Fibroblast of gingiva (primary cell): ENCODE results near the gene CCNB2.
"Not testable (repeated sequence)": the region's sequence is repeated elsewhere in the genome, so short reads cannot be mapped to it uniquely, and the experiment has no call there.

Source experiments
- DNase-seq: peaks from one replicate; pipeline ENCODE4 v3.0.0-alpha.2; 2011; ENCODE audit warnings: low read depth

Gene CCNB2

DNA sequence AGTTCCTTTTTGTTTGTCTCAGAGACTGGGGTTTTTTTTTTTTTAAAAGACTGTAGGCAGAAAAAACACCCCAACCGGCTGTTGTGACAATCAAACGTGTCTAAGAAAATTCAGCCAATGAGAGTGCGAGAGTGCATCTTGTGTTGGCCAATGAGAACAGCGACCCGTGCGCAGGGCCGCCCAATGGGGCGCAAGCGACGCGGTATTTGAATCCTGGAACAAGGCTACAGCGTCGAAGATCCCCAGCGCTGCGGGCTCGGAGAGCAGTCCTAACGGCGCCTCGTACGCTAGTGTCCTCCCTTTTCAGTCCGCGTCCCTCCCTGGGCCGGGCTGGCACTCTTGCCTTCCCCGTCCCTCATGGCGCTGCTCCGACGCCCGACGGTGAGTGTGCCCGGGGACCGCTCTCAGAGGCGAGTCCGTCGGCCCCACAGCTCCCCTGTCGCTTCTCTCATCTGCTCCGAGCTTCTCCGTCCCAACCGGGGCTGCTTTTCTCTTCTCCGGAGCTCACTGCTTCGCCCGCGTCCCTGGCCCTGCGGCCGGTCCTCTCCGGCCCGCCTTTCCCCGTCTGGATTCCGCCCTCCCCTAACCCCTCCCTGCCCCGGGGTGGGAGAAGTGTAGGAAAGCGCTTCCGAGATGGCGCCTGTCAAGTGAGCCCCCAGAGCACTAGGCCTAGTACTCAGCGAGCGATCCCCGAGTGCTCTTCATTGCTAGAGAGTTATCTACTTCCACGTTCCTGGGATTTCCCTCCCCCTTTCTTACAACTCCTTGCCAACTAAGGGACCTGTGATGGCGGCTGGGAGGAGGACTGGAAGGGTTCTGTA is at the start of gene CCNB2:
CCNB2 (plus strand) TSS at position 235 of the 821 bp plus-strand sequence; CDS start at position 358, 123 bp downstream.
- DNase-seq: peak; percentile 90

DNA sequence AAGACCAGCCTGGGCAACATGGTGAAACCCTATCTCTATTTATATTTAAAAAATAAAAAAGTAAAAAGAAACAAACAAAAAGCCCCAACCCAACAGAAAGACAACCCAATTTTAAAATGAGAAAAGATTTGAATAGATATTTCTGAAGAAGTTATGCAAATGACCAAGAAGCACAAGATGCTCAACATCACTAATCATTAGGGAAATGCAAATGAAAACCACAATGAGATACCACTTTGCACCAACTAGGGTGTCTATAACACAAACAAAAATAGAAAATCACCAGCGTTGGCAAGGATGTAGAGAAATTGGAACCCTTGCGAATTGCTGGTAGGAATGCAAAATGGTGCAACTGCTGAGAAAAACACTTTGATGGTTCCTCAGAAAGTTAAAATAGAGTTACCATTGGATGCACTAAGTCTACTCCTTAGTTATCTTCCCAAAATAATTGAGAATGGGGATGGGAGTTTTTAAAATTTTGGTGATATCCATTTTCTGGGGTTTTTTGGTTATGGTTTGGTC is 45.8 kb upstream of the CCNB2 start:
- no peak for DNase-seq

DNA sequence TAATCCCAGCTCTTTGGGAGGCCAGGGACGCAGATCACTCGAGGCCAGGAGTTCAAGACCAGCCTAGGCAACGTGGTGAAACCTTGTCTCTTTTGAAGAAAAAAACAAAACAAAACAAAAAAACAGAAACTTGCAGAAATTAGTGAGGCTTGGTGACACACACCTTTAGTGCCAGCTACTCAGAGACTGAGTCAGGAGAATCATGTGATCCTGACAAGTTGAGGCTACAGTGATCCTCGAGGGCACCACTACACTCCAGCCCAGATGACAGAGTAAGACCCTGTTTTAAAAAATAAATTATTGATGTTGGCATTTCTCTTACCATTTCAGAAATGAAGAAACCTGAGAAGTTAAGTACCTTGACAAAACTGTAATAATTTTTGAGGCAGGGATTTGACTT is 44.6 kb upstream of the CCNB2 start:
- no peak for DNase-seq

DNA sequence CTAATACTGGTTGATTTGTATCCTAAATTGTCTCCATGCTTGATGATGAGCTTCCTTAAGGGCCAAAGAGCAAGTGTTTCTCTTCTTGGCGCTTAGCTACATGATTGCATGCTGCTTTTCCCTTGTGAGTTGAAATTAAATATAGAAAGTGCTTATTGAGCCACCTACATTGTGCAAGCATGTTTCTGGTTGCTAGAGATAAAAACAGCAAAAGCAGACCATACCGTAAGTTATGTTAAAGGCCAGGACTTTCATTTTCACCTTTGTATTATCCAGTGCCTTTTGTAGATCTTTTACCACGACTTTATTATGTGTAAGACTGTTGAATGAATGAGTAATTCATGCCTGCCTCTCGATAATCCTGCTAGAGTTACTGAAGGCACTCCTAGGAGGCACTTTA is 41.9 kb upstream of the CCNB2 start:
- peak; percentile 83 for DNase-seq

DNA sequence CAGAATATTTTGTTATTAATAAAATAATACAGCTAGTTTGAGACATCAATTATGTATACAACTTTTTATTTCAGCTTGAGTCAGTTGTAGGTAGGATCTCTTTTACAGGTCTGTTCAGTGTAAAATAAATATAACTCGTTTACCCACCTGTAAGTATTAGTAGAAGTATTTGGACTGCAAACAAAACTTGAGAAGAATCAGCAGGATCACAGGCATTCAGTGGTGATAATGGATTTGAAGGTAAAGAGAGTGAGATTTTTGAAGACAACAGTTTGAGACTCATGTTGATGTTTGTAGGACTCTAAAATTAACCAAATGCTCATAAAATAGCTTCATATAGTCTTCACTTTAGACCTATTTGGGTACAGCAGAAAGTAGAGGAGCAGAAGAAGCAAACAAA is 35.5 kb upstream of the CCNB2 start:
- DNase-seq: no peak

DNA sequence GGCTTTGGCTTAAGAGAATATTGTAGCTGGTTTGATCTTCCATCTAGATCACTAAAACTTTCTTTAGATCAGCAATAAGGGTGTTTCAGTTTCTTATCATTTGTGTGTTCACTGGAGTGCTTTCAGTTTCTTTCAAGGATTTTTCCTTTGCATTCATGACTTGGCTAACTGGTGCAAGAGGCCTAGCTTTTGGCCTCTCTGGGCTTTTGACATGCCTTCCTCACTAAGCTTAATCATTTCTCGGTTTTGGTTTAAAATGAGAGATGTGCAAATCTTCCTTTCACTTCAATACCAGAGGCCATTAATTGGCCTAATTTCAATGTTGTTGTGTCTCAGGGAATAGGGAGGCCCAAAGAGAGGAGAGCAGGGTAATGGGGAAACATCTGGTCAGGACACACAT is 30.3 kb upstream of the CCNB2 start:
- no peak for DNase-seq

DNA sequence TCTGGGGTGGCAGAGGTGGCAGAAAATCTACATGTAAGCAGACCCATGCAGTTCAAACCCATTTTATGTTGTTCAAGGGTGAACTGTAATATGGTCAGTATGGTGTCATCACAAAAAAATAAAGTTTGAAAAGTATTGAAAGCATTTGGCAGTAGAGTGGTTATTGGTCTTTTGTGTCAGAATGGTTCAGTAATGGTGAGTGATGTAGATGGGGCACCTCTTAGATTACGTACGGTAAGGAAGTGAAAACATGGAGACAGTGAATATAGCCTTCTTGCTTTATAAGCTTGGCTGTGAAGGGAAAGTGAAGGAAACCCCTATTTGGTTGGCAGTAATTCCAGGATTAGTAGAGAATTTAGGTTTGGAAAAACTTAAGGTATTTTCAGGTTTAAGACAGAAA is 17.2 kb upstream of the CCNB2 start:
- DNase-seq: no peak

DNA sequence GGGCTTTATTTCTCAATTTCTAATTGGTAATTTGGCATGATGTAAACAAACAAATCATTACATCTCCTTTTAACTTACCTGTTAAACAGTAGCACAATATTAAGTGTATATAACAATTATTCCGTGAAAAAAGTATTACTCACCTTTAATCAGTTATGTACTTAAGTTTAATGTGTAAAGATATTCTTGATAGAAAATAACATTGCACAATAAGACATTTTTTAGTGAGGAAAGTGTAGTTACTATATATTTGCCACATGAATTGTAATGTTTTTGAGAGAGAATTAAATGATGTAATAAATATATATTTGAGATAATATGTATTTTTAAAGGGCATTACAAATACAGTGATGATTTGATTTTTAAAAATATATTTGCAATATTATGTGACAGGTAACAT is 10.9 kb upstream of the CCNB2 start:
- DNase-seq: no peak

DNA sequence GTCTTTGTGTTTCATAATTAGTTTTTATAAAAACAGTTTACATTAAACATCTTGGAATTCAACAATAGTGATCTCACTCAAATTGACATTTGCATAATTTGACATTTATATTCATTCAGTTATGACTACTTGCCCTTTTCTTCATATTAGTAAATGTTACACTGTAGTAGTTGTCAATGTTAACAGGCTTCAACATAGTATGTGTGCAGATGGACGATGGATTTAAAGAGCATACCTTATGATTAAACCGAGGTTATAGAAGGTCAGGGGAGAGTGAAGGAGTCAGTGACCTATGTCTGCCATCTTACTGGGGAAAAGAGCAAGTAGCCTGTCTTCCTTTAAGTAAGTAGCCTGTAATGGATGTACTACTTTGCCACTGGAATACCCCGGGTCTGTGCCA is 8.5 kb upstream of the CCNB2 start:
- no peak for DNase-seq

DNA sequence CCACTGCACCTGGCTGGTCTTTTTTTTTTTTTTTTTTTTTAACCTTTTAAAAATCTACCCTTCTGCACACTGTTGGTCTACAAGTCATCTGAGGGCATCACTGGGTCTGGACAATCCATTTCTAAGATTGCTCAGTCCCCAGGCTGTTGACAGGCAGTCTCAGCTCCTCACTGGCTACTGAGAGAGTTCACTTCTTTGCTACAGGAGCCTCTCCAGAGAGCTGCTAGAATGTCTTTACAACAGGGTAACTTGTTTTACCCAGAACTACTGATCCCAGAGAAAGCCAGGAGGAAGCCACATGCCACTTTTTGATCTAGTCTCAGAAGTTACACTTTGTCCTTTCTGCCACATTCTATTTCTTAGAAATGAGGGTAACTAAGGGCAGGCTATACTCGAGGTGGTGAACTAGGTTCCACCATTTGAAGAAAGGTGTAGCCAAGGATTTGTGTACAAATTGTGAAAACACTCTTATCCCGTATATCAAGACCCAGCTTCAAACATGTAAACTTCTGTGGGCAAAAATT is 5.7 kb upstream of the CCNB2 start:
- DNase-seq: no peak

DNA sequence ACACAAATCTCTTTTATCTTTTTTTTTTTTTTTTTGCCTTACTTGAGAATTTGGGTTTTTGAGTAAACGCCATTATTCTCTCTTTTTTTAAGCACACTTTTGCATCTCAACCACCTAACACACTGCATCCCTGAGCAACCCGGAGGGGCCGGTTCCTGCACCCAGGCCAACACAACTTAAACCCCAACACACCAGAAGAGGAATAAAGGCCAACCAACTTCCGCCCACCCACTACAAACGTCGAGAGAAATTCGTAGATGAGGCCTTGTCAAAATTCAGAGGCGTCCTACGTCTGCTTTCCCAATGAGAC is 389 bp upstream of the CCNB2 start:
- DNase-seq: no peak

DNA sequence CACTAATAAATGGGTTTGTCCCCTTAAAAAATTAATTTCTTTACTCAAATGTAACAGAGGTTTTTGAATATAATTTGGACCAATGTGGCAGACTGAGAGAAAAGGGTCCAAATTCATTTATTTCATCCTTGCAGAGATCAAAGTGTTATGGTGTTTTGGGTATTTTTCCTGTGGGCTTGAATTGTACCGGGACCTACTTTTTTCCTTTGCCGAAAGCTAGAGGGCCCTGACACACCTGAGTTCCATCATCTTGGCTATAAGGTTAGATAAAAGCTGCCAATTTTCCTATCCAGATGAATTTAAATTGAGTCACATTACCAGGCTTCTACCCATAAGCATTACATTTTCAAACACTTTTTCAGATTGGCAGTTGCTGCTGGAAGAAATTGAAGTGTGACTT is 908 bp downstream of the CCNB2 start:
- DNase-seq: no peak

DNA sequence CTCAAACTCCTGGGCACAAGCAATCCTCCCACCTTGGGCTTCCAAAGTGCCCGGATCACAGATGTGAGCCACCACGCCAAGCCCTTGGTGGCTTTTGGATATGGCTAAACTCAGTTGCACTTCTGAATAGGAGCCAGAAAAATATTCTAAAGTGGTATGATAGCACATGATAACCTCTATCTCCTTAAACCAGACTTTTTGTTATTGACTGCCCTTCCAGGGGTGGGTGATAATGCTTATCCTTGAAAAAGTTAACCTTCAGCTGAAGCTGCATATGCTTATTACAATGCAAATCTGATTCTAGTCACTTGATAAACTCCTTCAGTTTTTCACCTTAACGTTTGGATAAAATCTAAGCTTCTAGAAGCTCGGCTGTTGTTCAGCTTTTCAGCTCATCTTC is 6.3 kb downstream of the CCNB2 start:
- DNase-seq: no peak

DNA sequence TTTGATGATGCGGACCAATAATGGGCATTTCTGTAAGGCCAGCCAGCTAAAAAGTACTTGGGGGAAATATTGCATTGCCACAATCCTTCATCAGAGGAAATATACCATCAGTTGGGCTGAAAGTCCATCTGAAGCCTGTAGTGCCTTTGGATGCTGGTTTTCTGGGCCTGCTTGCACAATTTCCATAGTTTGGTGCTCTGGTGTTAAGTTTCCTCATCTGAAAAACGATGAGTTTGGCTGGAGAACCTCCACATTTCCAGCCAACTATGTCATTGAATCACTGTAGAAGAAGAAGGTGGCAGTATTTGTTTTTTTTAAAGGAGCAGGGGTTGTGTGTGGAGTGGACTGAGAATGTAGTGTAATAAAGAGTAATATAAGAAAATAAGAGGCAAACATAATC is 10.1 kb downstream of the CCNB2 start:
- peak; percentile 60 for DNase-seq

DNA sequence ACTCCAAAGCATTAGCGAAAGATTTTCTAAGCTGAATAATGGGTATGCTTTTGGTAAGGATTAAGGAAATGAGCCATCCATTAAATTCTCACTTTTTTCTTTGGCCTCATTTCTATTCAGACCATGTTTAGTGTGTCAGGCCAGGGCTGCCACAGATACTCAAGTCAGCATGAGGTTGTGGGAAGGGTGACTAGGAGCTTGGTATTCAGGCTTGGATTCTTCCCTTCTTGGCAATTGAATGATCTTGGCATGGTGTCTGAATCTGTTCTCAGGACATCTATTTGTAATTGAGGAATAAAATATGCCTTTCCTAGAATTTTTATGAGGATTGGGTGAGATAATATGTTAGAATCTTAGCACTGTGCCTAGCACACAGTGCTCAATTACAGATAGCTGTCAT is 11.2 kb downstream of the CCNB2 start:
- peak; percentile 73 for DNase-seq

DNA sequence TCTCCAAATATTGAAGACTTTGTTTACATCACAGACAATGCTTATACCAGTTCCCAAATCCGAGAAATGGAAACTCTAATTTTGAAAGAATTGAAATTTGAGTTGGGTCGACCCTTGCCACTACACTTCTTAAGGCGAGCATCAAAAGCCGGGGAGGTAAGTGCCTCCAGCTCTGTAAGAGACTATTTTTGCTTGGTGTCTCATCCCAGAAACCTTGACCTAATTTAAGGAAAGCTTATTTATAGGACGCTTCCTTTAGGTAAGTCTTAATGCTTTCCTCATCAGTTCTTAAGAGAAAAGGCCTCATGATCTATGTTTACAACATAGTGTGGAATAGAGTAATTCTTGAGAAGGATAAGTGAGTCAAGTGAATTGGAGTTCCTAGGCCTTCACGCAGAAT is 11.8 kb downstream of the CCNB2 start:
- DNase-seq: no peak

DNA sequence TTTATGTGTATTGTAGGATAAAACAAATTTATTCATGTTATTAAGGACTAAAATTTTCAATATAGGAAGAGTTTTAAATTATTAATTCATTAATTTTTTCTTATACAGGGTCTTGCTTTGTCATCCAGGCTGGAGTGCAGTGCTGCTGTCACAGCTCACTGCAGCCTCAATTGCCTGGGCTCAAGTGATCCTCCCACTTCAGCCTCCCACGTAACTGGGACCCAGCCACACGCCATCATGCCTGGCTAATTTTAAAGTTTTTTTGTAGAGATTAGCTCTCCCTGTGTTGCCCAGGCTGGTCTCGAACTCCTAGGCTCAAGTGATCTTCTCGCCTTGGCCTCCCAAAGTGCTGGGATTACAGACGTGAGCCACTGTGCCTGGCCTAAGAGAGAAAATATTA is 14.7 kb downstream of the CCNB2 start:
- DNase-seq: no peak

DNA sequence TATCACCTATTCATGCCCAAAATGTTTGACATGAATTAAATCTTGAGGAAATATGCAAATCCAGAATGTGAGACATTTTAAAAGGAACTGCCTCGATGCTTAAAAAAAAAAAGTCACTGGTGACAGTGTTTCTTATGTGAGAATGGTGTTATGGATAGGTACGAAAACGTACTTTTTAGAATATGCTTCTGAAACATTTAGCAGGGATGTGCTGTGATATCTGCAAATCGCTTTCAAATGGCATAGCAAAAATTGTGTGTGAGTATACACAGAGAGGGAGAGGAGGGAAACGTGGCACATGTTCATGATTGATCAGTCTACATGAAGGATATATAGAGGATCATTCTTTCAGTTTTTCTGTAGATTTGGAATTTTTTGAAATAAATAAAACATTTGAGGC is 16.0 kb downstream of the CCNB2 start:
- DNase-seq: no peak

DNA sequence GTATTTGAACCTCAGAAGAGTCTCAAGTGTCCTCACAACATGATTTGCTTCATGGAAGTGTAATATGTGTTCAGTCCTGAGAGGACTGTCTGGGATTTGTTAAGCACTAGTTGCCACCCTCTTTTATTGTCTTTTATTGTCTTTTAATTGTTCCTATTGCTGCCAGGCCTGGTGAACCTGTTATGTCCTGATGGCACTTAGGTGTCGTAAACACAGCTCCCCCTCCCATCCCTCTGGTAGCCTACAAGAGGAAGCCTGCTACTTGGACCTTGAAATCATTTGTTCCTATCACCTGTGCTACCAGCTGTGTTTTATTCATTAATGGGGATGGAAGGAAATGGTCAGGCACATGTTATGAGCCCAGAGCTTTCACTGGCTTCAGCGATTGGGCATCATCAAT is 19.3 kb downstream of the CCNB2 start:
- no peak for DNase-seq

DNA sequence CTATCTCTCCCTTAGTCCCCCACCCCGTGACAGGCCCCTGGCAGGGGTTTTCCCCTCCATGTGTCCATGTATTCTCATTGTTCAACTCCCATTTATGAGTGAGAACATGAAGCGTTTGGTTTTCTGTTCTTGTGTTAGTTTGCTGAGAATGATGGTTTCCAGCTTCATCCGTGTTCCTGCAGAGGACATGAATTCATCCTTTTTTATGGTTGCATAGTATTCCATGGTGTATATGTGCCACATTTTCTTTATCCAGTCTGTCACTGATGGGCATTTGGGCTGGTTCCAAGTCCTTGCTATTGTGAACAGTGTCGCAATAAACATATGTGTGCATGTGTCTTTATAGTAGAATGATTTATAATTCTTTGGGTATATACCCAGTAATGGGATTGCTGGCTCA is 20.7 kb downstream of the CCNB2 start:
- DNase-seq: not testable (repeated sequence)

DNA sequence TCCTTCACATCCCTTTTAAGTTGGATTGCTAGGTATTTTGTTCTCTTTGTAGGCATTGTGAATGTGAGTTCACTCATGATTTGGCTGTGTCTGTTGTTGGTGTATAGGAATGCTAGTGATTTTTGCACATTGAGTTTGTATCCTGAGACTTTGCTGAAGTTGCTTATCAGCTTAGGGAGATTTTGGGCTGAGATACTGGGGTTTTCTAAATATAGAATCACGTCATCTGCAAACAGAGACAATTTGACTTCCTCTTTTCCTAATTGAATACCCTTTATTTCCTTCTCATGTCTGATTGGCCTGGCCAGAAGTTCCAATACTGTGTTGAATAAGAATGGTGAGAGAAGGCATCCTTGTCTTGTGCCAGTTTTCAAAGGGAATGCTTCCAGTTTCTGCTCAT is 22.3 kb downstream of the CCNB2 start:
- DNase-seq: not testable (repeated sequence)

DNA sequence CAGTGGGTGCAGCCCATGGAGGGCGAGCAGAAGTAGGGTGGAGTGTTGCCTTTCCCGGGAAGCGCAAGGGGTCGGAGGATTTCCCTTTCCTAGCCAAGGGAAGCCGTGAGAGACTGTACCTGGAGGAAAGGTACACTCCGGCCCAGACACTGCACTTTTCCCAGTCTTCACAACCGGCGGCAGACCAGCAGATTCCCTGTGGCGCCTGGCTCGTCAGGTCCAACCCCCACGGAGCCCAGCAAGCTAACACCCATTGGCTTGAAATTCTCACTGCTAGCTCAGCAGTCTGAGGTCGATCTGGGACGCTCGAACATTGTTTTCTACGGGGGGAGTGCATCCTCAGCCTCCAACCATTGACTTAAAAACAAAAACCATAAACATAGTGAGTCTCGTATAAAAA is 26.5 kb downstream of the CCNB2 start:
- DNase-seq: no peak

DNA sequence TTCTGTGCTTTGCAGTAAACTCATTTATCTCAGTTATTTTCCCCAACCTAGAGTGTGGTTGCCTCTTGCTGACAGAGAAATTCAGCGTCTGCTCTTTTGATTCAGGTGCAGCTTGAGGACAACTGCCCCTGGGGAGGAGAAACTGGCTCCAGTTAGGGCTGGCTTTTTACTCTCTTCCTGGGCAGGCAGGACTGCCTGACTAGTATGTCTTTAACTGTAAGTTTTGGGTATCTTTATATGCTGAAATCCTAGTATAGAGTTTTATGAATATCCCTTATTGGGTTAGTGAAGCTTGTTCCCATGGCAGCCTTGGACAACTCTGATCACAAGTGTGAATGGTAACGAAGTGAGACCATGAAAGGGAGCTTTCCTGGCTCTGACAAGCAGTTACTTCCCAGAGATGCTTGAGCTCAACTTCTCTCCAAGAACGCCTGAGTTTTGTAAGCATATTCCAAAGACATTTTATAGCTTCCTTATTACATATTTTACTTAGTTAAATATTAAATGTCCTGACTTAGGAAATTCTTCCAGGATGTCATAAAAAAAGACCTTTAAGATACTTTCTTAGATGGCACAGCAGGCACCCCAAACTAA is 27.1 kb downstream of the CCNB2 start:
- DNase-seq: no peak
